GM19193 (cell line): ENCODE results near the gene TFF3.

Experiments used
- POLR2A ChIP-seq: IDR thresholded peaks from 4 replicates; pipeline ENCODE4 v1.6.1; 2011; ENCODE audit not compliant: insufficient read depth, insufficient read length; ENCODE audit errors: extremely low read depth

The TFF3 gene, protein sequence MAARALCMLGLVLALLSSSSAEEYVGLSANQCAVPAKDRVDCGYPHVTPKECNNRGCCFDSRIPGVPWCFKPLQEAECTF

DNA sequence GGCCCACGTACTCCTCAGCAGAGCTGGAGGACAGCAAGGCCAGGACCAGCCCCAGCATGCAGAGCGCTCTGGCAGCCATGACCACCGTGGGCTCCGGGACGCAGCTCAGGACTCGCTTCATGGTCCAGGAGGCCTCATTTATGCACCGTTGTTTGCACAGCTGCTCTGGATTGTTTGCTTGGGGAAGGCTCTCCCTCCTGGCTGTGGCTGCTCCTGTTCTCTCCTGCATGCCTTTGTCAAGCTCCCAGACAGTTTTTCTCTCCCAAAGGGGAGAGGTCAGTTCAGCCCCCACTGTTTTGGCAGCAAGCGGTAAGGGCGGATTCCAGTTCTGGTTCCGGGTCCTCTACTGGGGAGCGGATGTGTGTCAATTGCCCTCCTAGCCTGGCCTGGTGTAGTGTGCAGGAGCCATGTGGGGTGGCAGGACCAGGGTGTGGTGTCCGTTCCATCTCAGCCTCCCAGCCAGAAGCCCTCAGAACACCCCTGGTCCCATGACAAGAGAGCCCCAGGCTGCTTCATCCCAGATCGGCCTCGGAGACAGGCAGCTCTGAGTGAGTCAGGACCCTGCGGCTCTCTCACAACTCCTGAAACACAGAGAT lies at the start of gene TFF3:
TFF3 (minus strand) TSS at position 114 of the 596 bp plus-strand sequence; CDS start at position 79, 35 bp downstream.
- TF ChIP-seq POLR2A, result no peak

- no peak for TF ChIP-seq POLR2A
Observed at GRCh38 chr21:42364304-42364865, 49.2 kb upstream of the TFF3 start.

DNA sequence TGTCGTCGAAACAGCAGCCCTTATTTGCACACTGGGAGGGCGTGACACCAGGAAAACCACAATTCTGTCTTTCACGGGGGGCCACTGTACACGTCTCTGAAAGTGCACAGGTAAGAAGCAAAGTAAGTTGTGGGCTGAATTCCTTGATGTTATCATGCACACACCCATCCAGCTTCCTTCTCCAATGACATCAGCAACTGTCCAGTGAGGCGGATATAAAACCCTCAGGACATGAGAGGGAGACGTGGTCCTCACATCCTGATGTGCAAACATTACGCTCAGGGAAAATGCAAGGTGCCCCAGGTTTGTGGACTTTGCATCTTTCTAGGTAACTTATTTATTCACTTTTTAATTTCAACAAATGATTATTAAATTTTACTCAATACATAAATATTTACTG lies 48.1 kb upstream of the TFF3 start:
- TF ChIP-seq POLR2A, result no peak

- TF ChIP-seq POLR2A, result no peak
Observed at GRCh38 chr21:42362700-42363099, 47.5 kb upstream of the TFF3 start.

DNA sequence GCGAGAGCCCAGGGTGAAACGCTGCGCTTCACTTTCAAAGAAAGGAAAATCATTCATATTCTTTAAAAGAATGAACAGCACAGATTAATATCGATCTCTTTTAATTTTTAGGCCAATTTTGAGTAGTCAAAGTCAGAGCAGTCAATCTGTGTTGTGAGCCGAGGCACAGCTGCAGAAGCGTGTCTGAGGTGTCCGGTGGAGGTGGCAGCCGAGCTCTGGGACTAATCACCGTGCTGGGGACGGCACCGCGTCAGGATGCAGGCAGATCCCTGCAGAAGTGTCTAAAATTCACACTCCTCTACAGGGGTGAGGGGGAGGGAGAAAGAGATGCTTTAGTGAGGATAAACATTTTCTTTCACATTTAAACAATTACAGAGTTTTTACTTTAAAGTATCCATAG lies 47.0 kb upstream of the TFF3 start:
- TF ChIP-seq POLR2A, result no peak

DNA sequence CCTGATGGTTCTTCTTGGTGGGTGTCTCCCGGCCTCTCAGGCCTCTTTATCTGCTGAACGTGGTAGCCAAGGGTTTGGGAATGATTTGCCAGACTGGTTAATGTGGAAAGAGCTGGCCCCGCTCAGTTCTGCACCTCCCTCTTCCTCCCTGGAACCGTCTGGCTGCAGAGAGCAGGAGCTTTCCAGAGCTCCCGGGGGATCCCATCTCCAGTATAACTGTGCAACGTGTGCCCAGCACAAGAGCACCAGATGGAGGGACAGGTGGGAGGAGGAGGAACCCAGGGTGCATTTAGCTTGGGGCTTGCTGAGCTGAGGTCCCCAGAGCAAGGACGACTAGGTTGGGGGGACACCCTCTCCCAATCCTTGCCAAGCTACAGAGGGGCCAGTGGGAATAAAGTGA lies 46.1 kb upstream of the TFF3 start:
- TF ChIP-seq POLR2A, result no peak

DNA sequence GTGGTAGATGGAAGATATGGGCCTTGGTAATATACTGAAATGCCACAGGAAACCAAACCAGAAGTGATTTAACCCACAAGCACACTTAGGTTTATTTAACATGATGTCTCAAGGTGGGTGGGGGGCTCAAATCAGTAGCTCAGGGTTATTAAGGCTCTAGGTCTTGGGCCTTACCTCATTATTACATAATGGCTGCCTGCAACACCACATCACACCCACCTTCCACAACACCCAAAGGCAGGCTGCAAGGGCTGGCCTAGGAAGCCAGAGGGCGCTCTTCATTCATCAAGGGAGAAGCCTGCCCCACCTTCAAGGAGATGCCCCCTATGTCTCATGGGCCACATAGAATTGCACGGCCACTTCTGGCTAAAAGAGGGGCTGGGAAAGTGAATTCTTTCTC lies 45.1 kb upstream of the TFF3 start:
- no peak for TF ChIP-seq POLR2A

GRCh38 chr21:42358937-42359336 lies 43.7 kb upstream of the TFF3 start:
- TF ChIP-seq POLR2A, result no peak

DNA sequence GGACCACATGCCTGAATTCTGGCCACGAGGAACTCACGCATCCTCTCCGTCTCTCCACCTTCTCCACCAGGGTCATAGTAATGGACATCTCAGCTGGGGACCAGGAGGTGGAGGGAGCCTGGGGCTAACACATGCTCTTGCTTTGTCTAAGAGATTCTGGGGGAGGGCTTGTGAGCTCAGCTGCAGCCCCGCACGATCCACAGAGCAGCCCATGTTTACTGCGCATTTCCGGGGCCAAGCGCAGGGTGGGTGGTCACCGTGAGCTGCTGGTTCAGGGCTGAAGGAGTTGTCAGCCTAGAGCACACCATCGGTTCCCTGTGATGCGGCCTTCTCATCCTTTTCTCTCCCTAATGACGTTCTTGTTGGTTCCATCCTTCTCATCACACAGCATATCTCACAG lies 43.1 kb upstream of the TFF3 start:
- no peak for TF ChIP-seq POLR2A

DNA sequence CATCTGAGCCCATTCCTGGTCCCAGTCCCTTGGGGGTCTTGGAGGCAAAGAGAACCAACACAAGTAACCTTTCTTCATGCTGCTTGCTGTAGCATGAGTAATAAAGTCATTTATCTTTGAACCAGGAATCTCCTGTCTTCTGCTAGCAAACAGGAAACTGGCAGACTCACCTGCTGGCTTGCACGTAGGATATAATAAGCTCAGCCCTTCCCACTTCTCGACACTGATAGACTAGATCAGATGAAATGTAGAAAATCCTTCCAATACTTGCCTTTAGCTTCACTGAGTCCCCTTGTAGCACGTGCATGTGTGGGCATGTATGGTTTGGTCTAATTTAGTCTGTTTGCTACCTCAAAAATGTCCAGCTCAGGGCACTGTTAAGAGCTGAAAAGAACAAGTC lies 42.1 kb upstream of the TFF3 start:
- TF ChIP-seq POLR2A, result no peak

- TF ChIP-seq POLR2A, result no peak
Observed at GRCh38 chr21:42356650-42357049, 41.4 kb upstream of the TFF3 start.

GRCh38 chr21:42356046-42356445 lies 40.8 kb upstream of the TFF3 start:
- TF ChIP-seq POLR2A, result no peak

- no peak for TF ChIP-seq POLR2A
Observed at GRCh38 chr21:42353623-42354022, 38.4 kb upstream of the TFF3 start.

GRCh38 chr21:42352441-42353095 lies 37.4 kb upstream of the TFF3 start:
- no peak for TF ChIP-seq POLR2A

- TF ChIP-seq POLR2A, result no peak
Observed at GRCh38 chr21:42351626-42352440, 36.6 kb upstream of the TFF3 start.
